Liver (tissue), 3 donors: ENCODE measurements around the gene MCMBP.
"Not testable (repeated sequence)": the region's sequence is repeated elsewhere in the genome, so short reads cannot be mapped to it uniquely, and the experiment has no call there.

Experiments used
- EGR1 ChIP-seq, 2 donors: IDR thresholded peaks; 2 replicates each; pipeline ENCODE4 v1.6.1; 2016 to 2018; ENCODE audit warnings: antibody characterized with exemption in 2 of 2, low read depth in 2 of 2
- TAF1 ChIP-seq: conservative IDR thresholded peaks from 2 replicates; pipeline ENCODE4 v1.6.1; 2016; ENCODE audit warnings: antibody characterized with exemption, mild to moderate bottlenecking
- TF ChIP-seq, protein P1 (sequence below): fragments of 150-350 bp; IDR thresholded peaks from 2 replicates; pipeline ENCODE4 v1.5.1; 2017; ENCODE audit warnings: improper control_type of control experiment, low read depth, low read length; ENCODE audit not compliant: missing input control
- TF ChIP-seq, protein P2 (sequence below): IDR thresholded peaks from 2 replicates; pipeline ENCODE4 v1.6.1; 2016; ENCODE audit warnings: antibody characterized with exemption
- donor health status: healthy.
- donor health status: healthy.

DNA sequence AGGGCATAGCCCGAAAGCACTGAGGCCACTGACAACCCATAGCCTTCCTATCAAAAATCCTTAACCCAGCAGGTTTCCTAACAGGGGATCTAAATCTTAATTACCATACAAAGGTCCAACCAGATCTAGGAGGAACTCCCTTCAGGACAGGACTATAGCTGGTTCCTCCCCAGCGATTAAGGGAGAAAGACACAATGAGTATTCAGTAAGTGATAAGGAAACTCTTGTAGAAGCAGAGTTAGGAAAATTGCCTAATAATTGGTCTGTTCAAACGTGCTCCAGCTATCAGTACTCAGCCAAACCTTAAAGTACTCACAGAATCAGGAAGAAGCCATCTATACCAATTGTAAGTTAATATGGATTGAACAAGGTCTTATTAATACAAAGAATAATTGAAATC, 16.6 kb upstream of the MCMBP start:
- TF ChIP-seq, protein P1, sequence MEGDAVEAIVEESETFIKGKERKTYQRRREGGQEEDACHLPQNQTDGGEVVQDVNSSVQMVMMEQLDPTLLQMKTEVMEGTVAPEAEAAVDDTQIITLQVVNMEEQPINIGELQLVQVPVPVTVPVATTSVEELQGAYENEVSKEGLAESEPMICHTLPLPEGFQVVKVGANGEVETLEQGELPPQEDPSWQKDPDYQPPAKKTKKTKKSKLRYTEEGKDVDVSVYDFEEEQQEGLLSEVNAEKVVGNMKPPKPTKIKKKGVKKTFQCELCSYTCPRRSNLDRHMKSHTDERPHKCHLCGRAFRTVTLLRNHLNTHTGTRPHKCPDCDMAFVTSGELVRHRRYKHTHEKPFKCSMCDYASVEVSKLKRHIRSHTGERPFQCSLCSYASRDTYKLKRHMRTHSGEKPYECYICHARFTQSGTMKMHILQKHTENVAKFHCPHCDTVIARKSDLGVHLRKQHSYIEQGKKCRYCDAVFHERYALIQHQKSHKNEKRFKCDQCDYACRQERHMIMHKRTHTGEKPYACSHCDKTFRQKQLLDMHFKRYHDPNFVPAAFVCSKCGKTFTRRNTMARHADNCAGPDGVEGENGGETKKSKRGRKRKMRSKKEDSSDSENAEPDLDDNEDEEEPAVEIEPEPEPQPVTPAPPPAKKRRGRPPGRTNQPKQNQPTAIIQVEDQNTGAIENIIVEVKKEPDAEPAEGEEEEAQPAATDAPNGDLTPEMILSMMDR = not testable (repeated sequence)
- not testable (repeated sequence) for TF ChIP-seq TAF1; EGR1 (IDR thresholded peaks at IDR 0.05; ENCODE audit: low read depth in 2 of 2)
- TF ChIP-seq, protein P2, sequence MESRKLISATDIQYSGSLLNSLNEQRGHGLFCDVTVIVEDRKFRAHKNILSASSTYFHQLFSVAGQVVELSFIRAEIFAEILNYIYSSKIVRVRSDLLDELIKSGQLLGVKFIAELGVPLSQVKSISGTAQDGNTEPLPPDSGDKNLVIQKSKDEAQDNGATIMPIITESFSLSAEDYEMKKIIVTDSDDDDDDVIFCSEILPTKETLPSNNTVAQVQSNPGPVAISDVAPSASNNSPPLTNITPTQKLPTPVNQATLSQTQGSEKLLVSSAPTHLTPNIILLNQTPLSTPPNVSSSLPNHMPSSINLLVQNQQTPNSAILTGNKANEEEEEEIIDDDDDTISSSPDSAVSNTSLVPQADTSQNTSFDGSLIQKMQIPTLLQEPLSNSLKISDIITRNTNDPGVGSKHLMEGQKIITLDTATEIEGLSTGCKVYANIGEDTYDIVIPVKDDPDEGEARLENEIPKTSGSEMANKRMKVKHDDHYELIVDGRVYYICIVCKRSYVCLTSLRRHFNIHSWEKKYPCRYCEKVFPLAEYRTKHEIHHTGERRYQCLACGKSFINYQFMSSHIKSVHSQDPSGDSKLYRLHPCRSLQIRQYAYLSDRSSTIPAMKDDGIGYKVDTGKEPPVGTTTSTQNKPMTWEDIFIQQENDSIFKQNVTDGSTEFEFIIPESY = not testable (repeated sequence)
